Measurements from ENCODE around the gene KRT84. TPM values are rescaled to one million over a fixed set of nuclear protein-coding genes. Genes with fewer than 3 reads are reported as not detected.

The KRT84 gene
- total RNA-seq, 1 donor from 2014 or later, result not detected

GRCh38 chr12:52338241-52338960 lies 47.1 kb downstream of the KRT84 start:
- DNase-seq (ENCODE audit: low read depth), result no peak
- TF ChIP-seq CTCF (conservative IDR thresholded peaks at IDR 0.05; ENCODE audit: low read depth, low read length), result no peak
- no peak overlapping the region for H3K4me3 ChIP-seq (ENCODE audit: low read depth, low read length)

DNA sequence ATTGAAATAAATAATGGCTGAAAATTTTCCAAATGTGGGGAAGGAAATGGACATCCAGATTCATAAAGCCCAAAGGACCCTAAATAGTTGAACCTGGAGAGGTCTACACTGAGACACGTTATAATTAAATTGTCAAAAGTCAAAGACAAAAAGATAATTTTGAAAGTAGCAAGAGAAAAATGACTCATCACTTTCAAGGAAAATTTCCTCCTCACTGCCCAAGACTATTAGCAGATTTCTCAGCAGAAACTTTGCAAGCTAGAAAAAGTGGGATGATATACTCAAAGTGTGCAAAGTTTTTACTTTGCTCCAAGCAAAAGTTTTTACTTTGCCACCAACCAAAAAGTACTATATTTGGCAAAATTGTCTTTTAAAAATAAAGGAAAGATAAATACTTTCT lies 48.4 kb downstream of the KRT84 start:
- no peak for TF ChIP-seq CTCF (conservative IDR thresholded peaks at IDR 0.05; ENCODE audit: low read depth, low read length)
- no peak for DNase-seq (ENCODE audit: low read depth)
- no peak overlapping the region for H3K4me3 ChIP-seq (ENCODE audit: low read depth, low read length)

- TF ChIP-seq CTCF (conservative IDR thresholded peaks at IDR 0.05; ENCODE audit: low read depth, low read length), result no peak
- DNase-seq (ENCODE audit: low read depth), result no peak
- no peak overlapping the region for H3K4me3 ChIP-seq (ENCODE audit: low read depth, low read length)
Observed at GRCh38 chr12:52336641-52337040, 48.8 kb downstream of the KRT84 start.

DNA sequence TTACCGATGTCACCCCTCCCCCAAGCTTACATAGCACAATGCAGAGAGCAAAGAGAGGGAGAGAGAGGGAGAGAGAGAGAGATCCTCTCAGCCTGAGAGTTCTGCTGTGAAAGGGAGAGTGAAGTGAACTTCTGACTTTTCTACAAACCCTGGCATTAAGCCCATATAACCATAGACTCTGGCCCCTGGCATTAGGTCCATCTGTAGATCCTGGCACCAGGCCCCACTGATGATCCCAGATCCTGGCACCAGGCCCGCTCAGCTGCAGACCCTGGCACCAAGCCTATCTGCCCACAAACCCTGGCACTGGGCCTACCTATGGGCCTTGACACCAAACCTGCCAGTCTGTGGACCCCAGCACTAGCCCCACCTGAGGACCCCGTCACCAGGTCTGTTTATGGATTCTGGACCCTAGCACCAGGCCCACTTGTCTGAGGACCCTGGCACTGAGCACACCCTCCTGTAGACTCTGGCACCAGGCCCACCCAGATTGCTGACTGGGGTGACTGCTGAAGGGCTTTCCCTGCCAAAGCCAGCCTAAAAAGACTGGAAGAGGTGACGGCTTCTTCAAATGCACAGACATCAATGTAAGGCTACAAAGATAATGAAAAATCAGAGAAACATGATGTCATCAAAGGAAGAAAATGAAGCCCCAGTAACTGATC lies 49.7 kb downstream of the KRT84 start:
- TF ChIP-seq CTCF (conservative IDR thresholded peaks at IDR 0.05; ENCODE audit: low read depth, low read length), result no peak
- DNase-seq (ENCODE audit: low read depth), result no peak
- H3K4me3 ChIP-seq (ENCODE audit: low read depth, low read length), result no peak overlapping the region

DNA sequence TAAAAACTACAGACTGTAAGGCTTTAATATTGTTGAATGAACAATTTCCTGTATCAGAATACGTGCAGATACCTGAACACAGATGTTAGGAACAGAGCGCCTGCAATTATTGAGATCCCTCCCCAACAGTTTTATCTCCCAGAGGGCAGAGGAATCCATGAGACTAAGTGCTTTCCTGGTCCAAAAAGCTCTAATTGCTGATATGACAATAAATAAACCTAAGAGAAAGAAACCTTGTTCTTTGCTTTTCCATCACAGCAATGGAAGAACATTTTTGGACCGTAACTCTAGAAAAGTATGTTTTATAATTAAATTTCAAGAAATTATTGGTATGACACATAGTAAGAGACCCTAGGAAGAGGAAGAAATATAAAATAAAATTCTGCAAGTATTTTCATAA lies 51.3 kb downstream of the KRT84 start:
- TF ChIP-seq CTCF (conservative IDR thresholded peaks at IDR 0.05; ENCODE audit: low read depth, low read length), result no peak
- H3K4me3 ChIP-seq (ENCODE audit: low read depth, low read length), result no peak overlapping the region
- DNase-seq (ENCODE audit: low read depth), result no peak

- H3K4me3 ChIP-seq (ENCODE audit: low read depth, low read length), result no peak overlapping the region
- TF ChIP-seq CTCF (conservative IDR thresholded peaks at IDR 0.05; ENCODE audit: low read depth, low read length), result no peak
- DNase-seq (ENCODE audit: low read depth), result no peak
Observed at GRCh38 chr12:52333321-52333720, 52.1 kb downstream of the KRT84 start.

DNA sequence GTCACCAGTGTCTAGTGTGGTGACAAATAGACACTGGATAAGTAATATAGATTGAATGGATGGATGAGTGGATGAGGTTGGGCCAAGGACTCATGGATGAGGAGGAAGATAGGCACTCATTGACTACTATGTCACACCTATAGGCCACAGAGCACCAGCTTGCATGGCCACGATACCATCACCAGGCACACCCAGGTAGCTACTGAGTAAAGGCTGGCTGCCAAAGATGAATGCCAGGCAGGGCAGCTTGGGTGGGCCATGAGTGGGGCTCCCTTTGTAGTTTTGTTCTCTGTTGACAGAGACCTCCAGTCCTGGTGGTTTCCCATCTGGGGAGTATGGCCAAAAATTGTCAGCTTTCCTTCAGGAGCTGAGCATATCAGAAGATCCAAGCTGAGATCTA lies 53.1 kb downstream of the KRT84 start:
- H3K4me3 ChIP-seq (ENCODE audit: low read depth, low read length), result no peak overlapping the region
- DNase-seq (ENCODE audit: low read depth), result no peak
- no peak for TF ChIP-seq CTCF (conservative IDR thresholded peaks at IDR 0.05; ENCODE audit: low read depth, low read length)

Measured in epithelial cell of proximal tubule (primary cell).